HUES64 (cell line): Measurements from ENCODE around the gene MAMDC4.
A peak's percentile ranks its signal among the peaks of the same experiment; 100 is the strongest.

Experiments
- H3K27ac ChIP-seq: 2 replicates; pipeline ENCODE4 v1.7.0; 2013; ENCODE audit warnings: low read depth, low read length, inconsistent platforms
- H3K27me3 ChIP-seq: 2 replicates; pipeline ENCODE4 v1.6.1; 2013; ENCODE audit warnings: mild to moderate bottlenecking, low read length; ENCODE audit not compliant: insufficient read depth
- H3K36me3 ChIP-seq: 2 replicates; pipeline ENCODE4 v1.6.1; 2013; ENCODE audit warnings: mild to moderate bottlenecking, low read length; ENCODE audit not compliant: insufficient read depth
- H3K4me1 ChIP-seq: 2 replicates; pipeline ENCODE4 v1.6.1; 2013; ENCODE audit warnings: mild to moderate bottlenecking, low read length, moderate library complexity; ENCODE audit not compliant: insufficient read depth
- H3K4me3 ChIP-seq: 2 replicates; pipeline ENCODE4 v1.5.1; 2013; ENCODE audit warnings: mild to moderate bottlenecking, low read length, moderate library complexity
- H3K9ac ChIP-seq: 2 replicates; pipeline ENCODE4 v1.6.1; 2013; ENCODE audit warnings: mild to moderate bottlenecking, low read depth, low read length
- H3K9me3 ChIP-seq: 2 replicates; pipeline ENCODE4 v1.6.1; 2013; ENCODE audit warnings: low read depth, low read length; ENCODE audit not compliant: insufficient read depth
- WGBS: fragments of 150-250, 120-280 bp; methylation state at CpG from one replicate; pipeline ENCODE4 v1.1.7; 2013; ENCODE audit warnings: missing lambda C conversion rate; 5-methylcytosine and 5-hydroxymethylcytosine counted together

Gene MAMDC4

DNA sequence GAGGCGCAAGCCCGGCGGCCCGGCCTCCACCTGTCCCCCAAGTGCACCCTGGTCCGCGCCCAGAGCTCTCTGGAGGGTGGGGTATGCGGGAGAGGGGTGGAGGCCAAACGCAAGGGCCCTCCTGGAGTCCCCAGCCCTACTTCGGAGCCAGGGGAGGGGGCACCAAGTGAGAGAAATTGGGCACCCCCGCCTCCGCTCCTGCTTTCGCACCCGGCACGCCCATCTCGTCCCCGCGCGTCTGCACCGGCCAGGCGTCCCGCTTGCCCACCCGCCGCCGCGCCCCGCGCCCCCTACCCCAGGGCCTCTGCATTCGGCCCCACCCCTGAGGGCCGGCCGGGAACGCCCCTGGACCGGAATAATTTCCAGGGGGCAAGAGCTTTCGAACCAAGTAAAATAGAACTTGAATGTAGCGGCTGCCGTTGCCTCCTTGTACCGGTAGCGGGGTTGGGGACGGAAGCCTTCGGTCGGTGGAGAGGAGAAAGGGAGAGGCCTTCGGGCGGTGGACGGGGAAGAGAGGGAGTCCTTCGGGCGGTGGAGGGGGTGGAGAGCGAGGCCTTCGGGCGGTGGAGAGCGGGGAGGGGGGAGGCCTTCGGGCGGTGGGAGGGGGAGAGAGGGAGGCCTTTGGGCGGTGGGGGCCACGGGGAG is 3.6 kb upstream of the MAMDC4 start:
- peak overlapping the region; percentile 95; the same call in 1 of the 2 replicates for H3K27ac ChIP-seq
- H3K4me1 ChIP-seq = no peaks in the 10 kb centered on the region
- peak overlapping the region; percentile 89 for H3K4me3 ChIP-seq
- no peaks in the 10 kb centered on the region for H3K9me3 ChIP-seq
- H3K9ac ChIP-seq = peak overlapping the region; percentile 78
- under 1% methylated on average over 53 of the region's 53 CpGs for WGBS
- peaks cover 5% of the 10 kb centered on the region for H3K27me3 ChIP-seq
- peaks cover 17% of the 10 kb centered on the region for H3K36me3 ChIP-seq

DNA sequence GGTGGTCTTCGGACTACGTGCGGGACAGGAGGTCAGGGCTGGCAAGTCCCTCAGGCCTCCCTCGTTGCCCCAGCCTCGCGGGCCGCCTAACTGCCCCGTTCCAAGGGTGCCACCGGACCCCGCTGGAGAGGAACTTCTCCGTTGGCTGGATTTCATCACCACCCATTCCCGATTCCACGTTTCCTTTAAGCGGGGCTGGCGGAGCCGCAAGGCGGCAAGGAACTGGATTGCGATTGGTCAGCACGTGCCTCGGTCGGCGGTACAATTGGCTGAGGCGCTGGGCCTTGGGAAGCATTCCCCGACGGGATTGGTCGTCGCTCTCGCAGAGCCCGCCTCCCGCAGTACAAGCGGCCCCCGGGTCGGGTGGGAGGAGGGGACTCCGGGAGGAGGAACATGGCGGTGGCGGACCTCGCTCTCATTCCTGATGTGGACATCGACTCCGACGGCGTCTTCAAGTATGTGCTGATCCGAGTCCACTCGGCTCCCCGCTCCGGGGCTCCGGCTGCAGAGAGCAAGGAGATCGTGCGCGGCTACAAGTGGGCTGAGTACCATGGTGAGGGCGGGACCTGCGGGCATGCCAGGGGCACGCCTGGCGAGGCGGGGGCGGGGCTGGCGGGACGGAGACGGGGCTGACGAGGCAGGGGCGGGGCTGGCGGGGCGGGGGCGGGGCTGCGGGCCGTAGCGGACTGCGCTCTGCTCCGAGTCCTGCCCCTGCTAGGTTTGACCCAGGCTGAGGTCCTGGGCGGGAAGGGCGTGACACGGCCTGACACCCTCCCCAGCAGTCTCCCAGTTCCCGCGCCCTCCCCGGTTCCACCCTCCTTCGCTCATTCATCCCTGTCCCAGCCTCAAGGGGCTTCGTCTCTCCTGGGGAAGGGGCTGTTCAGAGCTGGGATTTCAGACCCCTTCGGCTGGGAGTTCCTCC is 2.8 kb upstream of the MAMDC4 start, which contains the start of gene PHPT1:
Gene PHPT1 (plus strand): TSS at position 372 of the 922 bp plus-strand sequence. CDS start 22 bp downstream, at position 394.
- under 1% methylated on average over 77 of the region's 77 CpGs for WGBS
- Histone ChIP-seq H3K36me3 (peaks cover 17% of the 10 kb centered on the region), H3K9me3 (no peaks in the 10 kb centered on the region), H3K9ac (peak within 1 kb of the TSS; percentile 90), H3K4me1 (no peaks in the 10 kb centered on the region), H3K4me3 (peak within 1 kb of the TSS; percentile 89), H3K27me3 (peaks cover 5% of the 10 kb centered on the region), H3K27ac (peak within 1 kb of the TSS; percentile 95)

DNA sequence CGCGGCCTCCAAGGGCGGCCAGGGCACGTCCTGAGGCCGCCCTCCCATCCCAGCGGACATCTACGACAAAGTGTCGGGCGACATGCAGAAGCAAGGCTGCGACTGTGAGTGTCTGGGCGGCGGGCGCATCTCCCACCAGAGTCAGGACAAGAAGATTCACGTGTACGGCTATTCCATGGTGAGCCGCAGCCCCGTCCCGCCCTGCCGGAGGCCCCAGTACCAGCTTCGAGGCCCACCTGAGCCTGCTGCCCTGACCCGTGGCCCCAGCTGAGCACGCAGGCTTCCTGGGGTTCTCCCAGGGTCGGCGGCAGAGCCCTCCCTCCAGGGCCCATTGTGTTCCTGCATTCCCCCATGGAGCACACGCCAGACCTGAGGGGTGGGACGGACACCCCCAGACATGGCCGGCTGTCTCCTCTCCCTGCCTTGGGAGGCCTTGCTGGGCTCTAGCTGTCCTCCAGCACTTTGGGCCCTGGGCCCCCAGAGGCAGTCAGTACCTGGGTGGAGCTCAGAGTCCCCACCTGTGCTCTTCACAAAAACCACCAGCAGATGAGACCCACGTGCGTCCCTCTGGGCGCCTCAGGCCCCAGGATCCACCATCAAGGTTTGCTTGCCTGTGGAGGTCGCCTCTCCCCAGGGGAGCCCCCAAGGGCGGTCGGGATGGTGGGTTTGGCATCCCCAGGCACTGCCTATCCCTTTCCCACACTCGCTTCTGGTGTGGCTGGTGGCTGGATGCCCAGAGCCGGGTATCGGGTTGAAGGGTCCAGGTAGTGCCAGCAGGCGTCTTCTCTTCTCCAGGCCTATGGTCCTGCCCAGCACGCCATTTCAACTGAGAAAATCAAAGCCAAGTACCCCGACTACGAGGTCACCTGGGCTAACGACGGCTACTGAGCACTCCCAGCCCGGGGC is 1.9 kb upstream of the MAMDC4 start:
- H3K9ac ChIP-seq = peak overlapping the region; percentile 62
- H3K4me1 ChIP-seq = no peaks in the 10 kb centered on the region
- peaks cover 5% of the 10 kb centered on the region for H3K27me3 ChIP-seq
- peaks cover 17% of the 10 kb centered on the region for H3K36me3 ChIP-seq
- peak overlapping the region; percentile 9; the same call in 1 of the 2 replicates for H3K27ac ChIP-seq
- H3K9me3 ChIP-seq = no peaks in the 10 kb centered on the region
- peak overlapping the region; percentile 89 for H3K4me3 ChIP-seq
- 64% methylated on average over 43 of the region's 43 CpGs for WGBS

DNA sequence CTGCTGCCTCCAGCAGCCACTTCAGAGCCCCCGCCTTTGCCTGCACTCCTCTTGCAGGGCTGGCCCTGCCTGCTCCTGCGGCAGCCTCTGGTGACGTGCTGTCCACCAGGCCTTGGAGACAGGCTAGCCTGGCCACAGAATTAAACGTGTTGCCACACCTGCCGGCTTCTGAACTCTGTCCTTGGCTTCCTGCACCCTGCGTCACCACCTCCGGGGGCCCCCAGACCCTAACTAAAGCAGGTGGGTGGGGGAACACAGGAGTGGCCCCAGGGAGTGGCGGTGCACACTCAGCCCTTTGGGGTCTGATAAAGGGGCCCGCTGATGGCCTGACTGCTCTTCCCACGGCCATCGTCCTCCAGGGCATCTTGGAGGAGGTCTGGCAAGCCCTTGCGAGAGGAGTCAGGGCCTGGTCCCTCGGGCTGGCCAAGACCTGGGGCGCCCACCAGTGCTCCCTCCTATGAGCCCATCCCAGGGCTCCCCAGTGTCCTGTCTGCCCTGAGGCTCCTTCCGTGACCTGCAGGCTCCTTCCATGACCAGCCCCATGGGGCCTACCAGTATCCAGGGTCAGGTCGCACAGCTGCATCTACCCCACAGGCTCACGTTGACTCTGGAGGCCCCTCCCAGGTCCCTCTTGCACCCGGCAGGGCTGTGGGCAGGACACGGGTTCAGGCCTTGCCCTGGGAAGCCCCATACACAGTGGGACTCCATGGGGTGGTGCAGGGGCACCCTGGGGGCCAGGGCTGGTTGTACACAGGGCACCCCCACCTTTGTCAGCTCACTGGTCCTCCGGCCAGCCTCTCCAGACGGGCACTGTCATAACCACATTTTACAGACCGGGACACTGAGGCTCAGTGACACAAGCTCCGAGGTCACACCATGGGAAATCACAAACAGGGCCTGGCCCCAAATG is 1.0 kb upstream of the MAMDC4 start:
- H3K4me1 ChIP-seq = no peaks in the 10 kb centered on the region
- 93% methylated on average over 23 of the region's 23 CpGs for WGBS
- peaks cover 5% of the 10 kb centered on the region for H3K27me3 ChIP-seq
- no peak overlapping the region for H3K9ac ChIP-seq
- H3K36me3 ChIP-seq = peaks cover 17% of the 10 kb centered on the region
- no peak overlapping the region for H3K4me3 ChIP-seq
- H3K9me3 ChIP-seq = no peaks in the 10 kb centered on the region
- H3K27ac ChIP-seq = no peak overlapping the region

DNA sequence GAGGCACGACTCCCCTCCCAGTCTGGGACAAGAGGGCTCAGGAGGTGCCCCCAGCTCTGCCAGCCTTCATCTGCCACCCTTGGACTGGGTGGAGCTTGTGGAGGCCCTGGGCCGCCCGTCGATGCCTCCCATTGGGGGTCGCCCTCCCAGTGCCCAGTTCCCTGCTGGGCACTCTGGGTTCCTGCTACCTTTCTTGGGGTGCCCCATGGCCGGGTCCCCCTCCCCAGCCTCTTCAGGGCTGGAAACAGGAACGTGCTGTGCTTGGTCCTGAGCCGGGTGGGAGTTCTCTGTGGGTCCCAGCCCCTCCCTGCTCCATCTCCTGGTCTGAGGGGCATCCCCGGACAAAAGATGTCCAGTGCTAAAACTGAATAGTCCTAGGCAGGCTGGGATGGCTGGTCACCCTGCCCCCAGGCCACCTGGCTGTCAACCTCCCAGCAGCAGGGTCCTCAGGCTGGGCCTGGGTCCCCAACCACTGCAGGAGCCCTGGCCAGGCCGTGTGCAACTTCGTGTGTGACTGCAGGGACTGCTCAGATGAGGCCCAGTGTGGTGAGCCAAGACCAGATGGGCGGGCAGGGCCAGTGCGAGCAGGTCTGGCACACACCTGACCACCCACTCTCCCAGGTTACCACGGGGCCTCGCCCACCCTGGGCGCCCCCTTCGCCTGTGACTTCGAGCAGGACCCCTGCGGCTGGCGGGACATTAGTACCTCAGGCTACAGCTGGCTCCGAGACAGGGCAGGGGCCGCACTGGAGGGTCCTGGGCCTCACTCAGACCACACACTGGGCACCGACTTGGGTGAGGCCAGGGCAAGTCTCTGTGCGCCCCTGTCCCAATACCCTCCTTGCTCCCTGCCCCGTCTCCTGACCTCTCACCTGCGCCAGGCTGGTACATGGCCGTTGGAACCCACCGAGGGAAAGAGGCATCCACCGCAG is 784 bp downstream of the MAMDC4 start:
- Histone ChIP-seq H3K27ac (no peak overlapping the region), H3K27me3 (no peaks in the 10 kb centered on the region), H3K4me1 (no peaks in the 10 kb centered on the region), H3K9ac (no peak overlapping the region), H3K4me3 (no peak overlapping the region), H3K36me3 (peaks cover 17% of the 10 kb centered on the region), H3K9me3 (no peaks in the 10 kb centered on the region)
- 95% methylated on average over 29 of the region's 29 CpGs for WGBS

DNA sequence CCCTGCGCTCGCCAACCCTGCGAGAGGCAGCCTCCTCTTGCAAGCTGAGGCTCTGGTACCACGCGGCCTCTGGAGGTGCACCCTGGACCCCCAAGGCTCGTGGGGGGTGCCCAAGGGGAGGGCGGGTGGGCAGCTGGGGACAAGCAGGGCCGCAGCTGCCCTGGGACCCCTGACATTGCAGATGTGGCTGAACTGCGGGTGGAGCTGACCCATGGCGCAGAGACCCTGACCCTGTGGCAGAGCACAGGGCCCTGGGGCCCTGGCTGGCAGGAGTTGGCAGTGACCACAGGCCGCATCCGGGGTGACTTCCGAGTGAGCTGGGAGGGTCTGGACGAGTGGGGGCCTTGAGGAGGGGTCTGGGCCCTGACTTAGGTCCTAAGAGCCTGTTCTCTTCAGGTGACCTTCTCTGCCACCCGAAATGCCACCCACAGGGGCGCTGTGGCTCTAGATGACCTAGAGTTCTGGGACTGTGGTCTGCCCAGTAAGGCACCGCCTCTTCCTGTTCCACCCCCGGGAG is 1.5 kb downstream of the MAMDC4 start:
- no peaks in the 10 kb centered on the region for H3K4me1 ChIP-seq
- H3K4me3 ChIP-seq = no peak overlapping the region
- H3K9me3 ChIP-seq = no peaks in the 10 kb centered on the region
- no peaks in the 10 kb centered on the region for H3K27me3 ChIP-seq
- 91% methylated on average over 18 of the region's 18 CpGs for WGBS
- H3K9ac ChIP-seq = no peak overlapping the region
- H3K27ac ChIP-seq = no peak overlapping the region
- H3K36me3 ChIP-seq = peaks cover 17% of the 10 kb centered on the region

DNA sequence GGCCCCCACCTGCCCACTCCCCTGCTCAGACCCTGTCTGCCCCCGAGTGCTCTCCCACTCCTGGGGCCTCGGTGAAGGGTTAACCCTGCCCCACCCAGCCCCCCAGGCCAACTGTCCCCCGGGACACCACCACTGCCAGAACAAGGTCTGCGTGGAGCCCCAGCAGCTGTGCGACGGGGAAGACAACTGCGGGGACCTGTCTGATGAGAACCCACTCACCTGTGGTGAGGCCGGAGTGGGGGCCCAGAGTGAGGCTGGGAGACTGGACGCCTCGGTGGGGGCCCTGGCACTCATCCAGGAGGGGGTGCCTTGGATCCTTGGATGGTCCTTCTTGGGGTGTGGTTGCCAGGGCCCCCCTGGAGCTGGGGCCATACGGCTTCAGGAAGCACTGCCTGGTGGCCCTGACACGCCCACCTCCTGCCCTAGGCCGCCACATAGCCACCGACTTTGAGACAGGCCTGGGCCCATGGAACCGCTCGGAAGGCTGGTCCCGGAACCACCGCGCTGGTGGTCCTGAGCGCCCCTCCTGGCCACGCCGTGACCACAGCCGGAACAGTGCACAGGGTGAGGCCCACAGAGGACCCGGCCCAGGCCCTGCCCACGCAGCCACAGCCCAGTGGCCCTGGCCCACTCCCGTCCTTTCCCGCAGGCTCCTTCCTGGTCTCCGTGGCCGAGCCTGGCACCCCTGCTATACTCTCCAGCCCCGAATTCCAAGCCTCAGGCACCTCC is 2.1 kb downstream of the MAMDC4 start:
- no peaks in the 10 kb centered on the region for H3K4me1 ChIP-seq
- H3K4me3 ChIP-seq = no peak overlapping the region
- no peaks in the 10 kb centered on the region for H3K27me3 ChIP-seq
- no peaks in the 10 kb centered on the region for H3K9me3 ChIP-seq
- H3K27ac ChIP-seq = no peak overlapping the region
- no peak overlapping the region for H3K9ac ChIP-seq
- 92% methylated on average over 30 of the region's 30 CpGs for WGBS
- peaks cover 17% of the 10 kb centered on the region for H3K36me3 ChIP-seq

DNA sequence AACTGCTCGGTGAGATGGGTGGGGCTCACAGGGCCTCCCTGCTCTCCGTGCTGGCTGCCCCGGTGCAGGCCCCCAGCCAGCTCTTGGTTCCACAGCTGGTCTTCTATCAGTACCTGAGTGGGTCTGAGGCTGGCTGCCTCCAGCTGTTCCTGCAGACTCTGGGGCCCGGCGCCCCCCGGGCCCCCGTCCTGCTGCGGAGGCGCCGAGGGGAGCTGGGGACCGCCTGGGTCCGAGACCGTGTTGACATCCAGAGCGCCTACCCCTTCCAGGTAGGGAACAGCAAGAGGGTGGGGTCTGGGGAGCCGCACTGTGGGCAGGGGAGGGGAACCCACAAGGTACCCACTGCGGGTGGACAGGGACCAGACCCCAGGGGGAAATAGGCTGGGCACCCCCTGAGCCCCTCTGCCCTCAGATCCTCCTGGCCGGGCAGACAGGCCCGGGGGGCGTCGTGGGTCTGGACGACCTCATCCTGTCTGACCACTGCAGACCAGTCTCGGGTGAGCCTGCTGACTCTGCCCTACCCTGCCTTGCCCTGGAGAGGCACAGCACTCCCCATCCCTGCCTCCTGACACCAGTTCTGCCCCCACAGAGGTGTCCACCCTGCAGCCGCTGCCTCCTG is 2.8 kb downstream of the MAMDC4 start:
- Histone ChIP-seq H3K27ac (no peak overlapping the region), H3K9ac (no peak overlapping the region), H3K4me3 (no peak overlapping the region), H3K27me3 (no peaks in the 10 kb centered on the region), H3K4me1 (no peaks in the 10 kb centered on the region), H3K36me3 (peaks cover 17% of the 10 kb centered on the region), H3K9me3 (no peaks in the 10 kb centered on the region)
- 94% methylated on average over 23 of the region's 23 CpGs for WGBS
